ENCODE results near the gene KRT79. TPM values are rescaled to one million over a fixed set of nuclear protein-coding genes. Genes with fewer than 3 reads are reported as not detected.

Gene KRT79
- total RNA-seq, 1 experiment from 2014 or later = not detected

GRCh38 chr12:52847335-52848102, 13.4 kb upstream of the KRT79 start:
- no peak for TF ChIP-seq CTCF (IDR thresholded peaks at IDR 0.05; ENCODE audit: unreplicated experiment)
- H3K9me3 Mint-ChIP-seq (ENCODE audit: low read depth, unreplicated experiment) = no peaks in the 10 kb centered on the region
- peaks cover 5% of the 10 kb centered on the region for H3K36me3 Mint-ChIP-seq (ENCODE audit: insufficient read depth, unreplicated experiment)
- no peak overlapping the region for H3K4me3 Mint-ChIP-seq (ENCODE audit: low read depth, unreplicated experiment)
- H3K27me3 Mint-ChIP-seq (ENCODE audit: unreplicated experiment) = no peaks in the 10 kb centered on the region
- peaks cover 14% of the 10 kb centered on the region for H3K4me1 Mint-ChIP-seq (ENCODE audit: low read depth, unreplicated experiment)
- CTCF ChIA-PET = no interaction called here
- intact Hi-C loops (cut with micrococcal nuclease; ENCODE audit: unreplicated experiment) = no loop called here
- no TSS peak for BruUV-seq (replicated peaks)
- DNase-seq = peak; percentile 78
- peak overlapping the region; percentile 39 for H3K27ac Mint-ChIP-seq (ENCODE audit: unreplicated experiment)

- Mint-ChIP-seq H3K36me3 (ENCODE audit: insufficient read depth, unreplicated experiment) (peaks cover 5% of the 10 kb centered on the region), H3K27ac (ENCODE audit: unreplicated experiment) (no peak overlapping the region), H3K4me1 (ENCODE audit: low read depth, unreplicated experiment) (peaks cover 14% of the 10 kb centered on the region), H3K9me3 (ENCODE audit: low read depth, unreplicated experiment) (no peaks in the 10 kb centered on the region), H3K4me3 (ENCODE audit: low read depth, unreplicated experiment) (no peak overlapping the region), H3K27me3 (ENCODE audit: unreplicated experiment) (no peaks in the 10 kb centered on the region)
- no TSS peak for BruUV-seq (replicated peaks)
- CTCF ChIA-PET = no interaction called here
- TF ChIP-seq CTCF (IDR thresholded peaks at IDR 0.05; ENCODE audit: unreplicated experiment) = no peak
- intact Hi-C loops (cut with micrococcal nuclease; ENCODE audit: unreplicated experiment) = no loop called here
- DNase-seq = no peak
These were observed 12.4 kb upstream of the KRT79 start for GRCh38 chr12:52846356-52846970.

GRCh38 chr12:52845946-52846345, 11.8 kb upstream of the KRT79 start:
- CTCF ChIA-PET = interaction anchor here (0.6 kb wide), 1 partner anchor 693 kb away, joined by 4 read pairs; no protein-coding TSS in a partner anchor

GRCh38 chr12:52844386-52844785, 10.3 kb upstream of the KRT79 start:
- no peak for TF ChIP-seq CTCF (IDR thresholded peaks at IDR 0.05; ENCODE audit: unreplicated experiment)
- no TSS peak for BruUV-seq (replicated peaks)
- H3K27me3 Mint-ChIP-seq (ENCODE audit: unreplicated experiment) = peaks cover 8% of the 10 kb centered on the region
- CTCF ChIA-PET = no interaction called here
- no peaks in the 10 kb centered on the region for H3K9me3 Mint-ChIP-seq (ENCODE audit: low read depth, unreplicated experiment)
- H3K4me1 Mint-ChIP-seq (ENCODE audit: low read depth, unreplicated experiment) = peaks cover 14% of the 10 kb centered on the region
- intact Hi-C loops (cut with micrococcal nuclease; ENCODE audit: unreplicated experiment) = no loop called here
- H3K36me3 Mint-ChIP-seq (ENCODE audit: insufficient read depth, unreplicated experiment) = peaks cover 5% of the 10 kb centered on the region
- H3K27ac Mint-ChIP-seq (ENCODE audit: unreplicated experiment) = no peak overlapping the region
- DNase-seq = no peak
- no peak overlapping the region for H3K4me3 Mint-ChIP-seq (ENCODE audit: low read depth, unreplicated experiment)

More at GRCh38 chr12:52845946-52846345, 11.8 kb upstream of the KRT79 start:
- intact Hi-C loops (cut with micrococcal nuclease; ENCODE audit: unreplicated experiment) = no loop called here
- Mint-ChIP-seq H3K27ac (ENCODE audit: unreplicated experiment) (no peak overlapping the region), H3K36me3 (ENCODE audit: insufficient read depth, unreplicated experiment) (peaks cover 5% of the 10 kb centered on the region), H3K4me3 (ENCODE audit: low read depth, unreplicated experiment) (no peak overlapping the region), H3K27me3 (ENCODE audit: unreplicated experiment) (no peaks in the 10 kb centered on the region), H3K9me3 (ENCODE audit: low read depth, unreplicated experiment) (no peaks in the 10 kb centered on the region), H3K4me1 (ENCODE audit: low read depth, unreplicated experiment) (peaks cover 14% of the 10 kb centered on the region)
- no peak for DNase-seq
- TF ChIP-seq CTCF (IDR thresholded peaks at IDR 0.05; ENCODE audit: unreplicated experiment) = no peak
- no TSS peak for BruUV-seq (replicated peaks)
